DND-41 (cell line): ENCODE data around the gene SERTAD1.
A peak's percentile ranks its signal among the peaks of the same experiment; 100 is the strongest.

Source experiments
- ATAC-seq: fragments of 200-7000 bp; cut with Tn5 transposase; 3 replicates; pipeline ENCODE4 v1.9.1; 2021; ENCODE audit warnings: low read depth; ENCODE audit not compliant: insufficient read depth
- DNase-seq: peaks from one replicate; pipeline ENCODE4 v3.0.0-alpha.2; 2020
- H2AFZ ChIP-seq: 2 replicates; pipeline ENCODE4 v1.6.0; 2012; ENCODE audit warnings: low read depth, low read length
- H3K27ac ChIP-seq: 2 replicates; pipeline ENCODE4 v1.5.1; 2012; ENCODE audit warnings: low read length, inconsistent platforms
- H3K27me3 ChIP-seq: fragments of 200-600 bp; sonication (generic); 2 replicates; pipeline ENCODE4 v1.6.0; 2012; ENCODE audit warnings: low read length, mild to moderate bottlenecking, inconsistent platforms; ENCODE audit not compliant: insufficient read depth, poor library complexity
- H3K36me3 ChIP-seq: 2 replicates; pipeline ENCODE4 v1.5.1; 2012; ENCODE audit warnings: low read length, inconsistent platforms; ENCODE audit not compliant: insufficient read depth
- H3K4me1 ChIP-seq: 2 replicates; pipeline ENCODE4 v1.5.1; 2012; ENCODE audit warnings: mild to moderate bottlenecking, low read length; ENCODE audit not compliant: insufficient read depth
- H3K4me2 ChIP-seq: 2 replicates; pipeline ENCODE4 v1.6.0; 2012; ENCODE audit warnings: mild to moderate bottlenecking, moderate library complexity, low read length, inconsistent platforms; ENCODE audit not compliant: insufficient read depth
- H3K4me3 ChIP-seq, 2 experiments: fragments of 200-600 bp in 1 of 2; shearing (Covaris generic) in 1 of 2; 2 replicates each; pipeline ENCODE4 v1.5.1; 2012 to 2016; ENCODE audit warnings: inconsistent platforms in 2 of 2, low read length in 2 of 2, mild to moderate bottlenecking in 2 of 2, low read depth in 1 of 2, moderate library complexity in 1 of 2
- H3K79me2 ChIP-seq: 2 replicates; pipeline ENCODE4 v1.6.0; 2012; ENCODE audit warnings: low read length, inconsistent platforms; ENCODE audit not compliant: insufficient read depth
- H3K9ac ChIP-seq: 2 replicates; pipeline ENCODE4 v1.6.0; 2012; ENCODE audit warnings: low read depth, mild to moderate bottlenecking, inconsistent platforms, low read length, moderate library complexity
- H3K9me3 ChIP-seq: 2 replicates; pipeline ENCODE4 v1.5.1; 2012; ENCODE audit warnings: low read length, moderate library complexity, mild to moderate bottlenecking, inconsistent platforms; ENCODE audit not compliant: insufficient read depth, severe bottlenecking
- H4K20me1 ChIP-seq: 2 replicates; pipeline ENCODE4 v1.6.0; 2012; ENCODE audit warnings: low read length; ENCODE audit not compliant: insufficient read depth
- CTCF ChIP-seq: IDR thresholded peaks from 2 replicates; pipeline ENCODE4 v1.5.1; 2012; ENCODE audit warnings: borderline replicate concordance, low read length, moderate library complexity, mild to moderate bottlenecking; ENCODE audit not compliant: poor library complexity, severe bottlenecking; ENCODE audit errors: extremely low read depth
- EZH2 ChIP-seq: IDR thresholded peaks from 3 replicates; pipeline ENCODE4 v1.6.1; 2012; ENCODE audit warnings: borderline replicate concordance, low read depth, mild to moderate bottlenecking, moderate library complexity, low read length, inconsistent platforms; ENCODE audit not compliant: severe bottlenecking

Gene SERTAD1

GRCh38 chr19:40423938-40424337 is 1.9 kb downstream of the SERTAD1 start:
- peaks cover 13% of the 10 kb centered on the region; the same call in 1 of the 2 replicates for H3K36me3 ChIP-seq
- H3K9me3 ChIP-seq = no peaks in the 10 kb centered on the region
- H3K4me1 ChIP-seq = peaks cover 29% of the 10 kb centered on the region
- peak overlapping the region; percentile 100; the same call in 1 of the 2 replicates for H3K4me2 ChIP-seq
- H2AFZ ChIP-seq = no peak overlapping the region
- peaks cover 19% of the 10 kb centered on the region for H3K79me2 ChIP-seq
- no peaks in the 10 kb centered on the region for H3K27me3 ChIP-seq
- no peak for DNase-seq
- no peak for ATAC-seq
- no peaks in the 10 kb centered on the region for H4K20me1 ChIP-seq
- no peak overlapping the region for H3K9ac ChIP-seq
- TF ChIP-seq EZH2 (no peak), CTCF (no peak)
- no peak overlapping the region for H3K27ac ChIP-seq
- no peak overlapping the region for H3K4me3 ChIP-seq

DNA sequence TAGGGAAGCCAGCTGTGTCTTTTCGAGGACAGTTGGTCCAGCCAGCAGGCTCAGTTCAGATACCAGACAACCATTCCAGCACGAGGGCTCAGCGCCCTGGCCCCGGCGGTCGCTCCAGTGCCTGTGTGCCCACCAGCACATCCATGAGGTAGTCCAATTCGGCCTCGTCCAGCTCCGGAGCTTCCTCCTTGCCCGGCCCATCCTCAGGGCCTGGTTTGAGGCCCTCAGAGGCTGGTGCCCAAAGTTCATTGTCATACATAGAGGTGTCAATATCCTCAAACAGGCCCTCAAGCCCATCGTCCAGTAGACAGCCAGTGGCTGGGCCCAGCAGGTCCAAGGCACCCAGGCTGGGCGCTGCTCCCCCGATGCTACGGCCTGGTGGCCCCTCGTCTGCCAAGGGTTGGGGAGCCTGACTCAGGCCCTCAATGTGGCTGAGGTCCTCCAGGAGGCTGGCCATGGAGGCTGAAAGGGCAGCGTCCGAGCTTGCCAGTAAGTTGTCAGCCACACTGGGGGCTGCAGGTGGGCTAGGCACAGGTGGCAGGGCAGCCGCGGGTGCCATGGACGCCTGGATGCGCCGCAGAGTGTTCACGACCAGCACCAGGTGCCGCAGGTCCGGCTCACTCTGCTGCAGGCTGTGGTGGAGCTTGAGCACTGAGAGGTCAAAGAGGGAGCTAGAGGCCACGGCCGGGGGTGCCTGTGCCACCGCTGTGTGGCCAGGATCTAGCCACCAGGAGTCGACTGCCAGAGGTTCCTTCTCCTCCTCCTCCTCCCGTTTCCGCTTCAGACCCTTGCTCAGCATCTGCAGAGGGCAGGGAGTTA is 2.8 kb downstream of the SERTAD1 start:
- no peak overlapping the region for H3K4me3 ChIP-seq
- no peak overlapping the region for H3K27ac ChIP-seq
- TF ChIP-seq CTCF = no peak
- no peak for TF ChIP-seq EZH2
- H3K9me3 ChIP-seq = no peaks in the 10 kb centered on the region
- no peaks in the 10 kb centered on the region for H4K20me1 ChIP-seq
- H3K4me1 ChIP-seq = peaks cover 29% of the 10 kb centered on the region
- peaks cover 19% of the 10 kb centered on the region for H3K79me2 ChIP-seq
- DNase-seq (no peak), ATAC-seq (no peak)
- no peaks in the 10 kb centered on the region for H3K27me3 ChIP-seq
- H3K36me3 ChIP-seq = peaks cover 13% of the 10 kb centered on the region; the same call in 1 of the 2 replicates
- H3K4me2 ChIP-seq = no peak overlapping the region
- H2AFZ ChIP-seq = no peak overlapping the region
- no peak overlapping the region for H3K9ac ChIP-seq

DNA sequence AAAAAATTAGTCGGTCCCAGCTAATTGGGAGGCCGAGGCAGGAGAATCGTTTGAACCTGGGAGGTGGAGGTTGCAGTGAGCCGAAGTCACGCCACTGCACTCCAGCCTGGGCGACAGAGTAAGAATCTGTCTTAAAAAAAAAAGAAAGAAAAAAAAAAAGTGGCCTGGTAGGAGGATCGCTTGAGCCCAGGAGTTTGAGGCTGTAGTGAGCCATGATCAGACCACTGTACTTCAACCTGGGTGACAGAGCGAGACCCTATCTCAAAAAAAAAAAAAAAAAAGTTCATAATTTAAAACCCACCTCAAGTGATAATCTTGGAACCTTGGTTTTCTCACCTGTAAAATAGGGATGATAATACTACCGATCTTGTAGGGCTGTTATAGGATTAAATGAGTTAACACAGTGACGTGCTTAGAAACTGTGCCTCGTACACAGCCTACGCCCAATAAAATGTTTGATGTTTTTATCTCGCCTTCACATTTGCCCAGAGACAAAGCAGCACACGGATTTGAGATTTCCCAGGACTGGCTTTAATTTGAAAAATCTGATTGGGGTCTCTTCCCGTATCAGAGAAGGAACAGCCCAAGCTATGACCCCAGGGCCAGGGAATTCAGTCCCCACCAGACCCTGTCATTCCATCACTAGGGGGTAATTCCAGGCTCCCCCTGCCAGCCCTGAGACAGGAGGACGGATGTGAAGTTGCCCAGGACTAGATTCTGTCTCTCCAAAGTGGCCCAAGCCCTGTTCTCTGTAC is 3.6 kb downstream of the SERTAD1 start:
- no peaks in the 10 kb centered on the region for H3K27me3 ChIP-seq
- H3K4me3 ChIP-seq = no peak overlapping the region
- TF ChIP-seq EZH2 = no peak
- no peak for TF ChIP-seq CTCF
- H4K20me1 ChIP-seq = no peaks in the 10 kb centered on the region
- H3K4me1 ChIP-seq = peaks cover 29% of the 10 kb centered on the region
- H3K27ac ChIP-seq = no peak overlapping the region
- H3K9ac ChIP-seq = no peak overlapping the region
- peaks cover 13% of the 10 kb centered on the region; the same call in 1 of the 2 replicates for H3K36me3 ChIP-seq
- DNase-seq = no peak
- no peak for ATAC-seq
- no peaks in the 10 kb centered on the region for H3K9me3 ChIP-seq
- no peak overlapping the region for H3K4me2 ChIP-seq
- peaks cover 19% of the 10 kb centered on the region for H3K79me2 ChIP-seq
- H2AFZ ChIP-seq = no peak overlapping the region
